ENCODE measurements around the gene TCEAL5.
A peak's percentile ranks its signal among the peaks of the same experiment; 100 is the strongest.
"Not testable (repeated sequence)": the region's sequence is repeated elsewhere in the genome, so short reads cannot be mapped to it uniquely, and the experiment has no call there.

TCEAL5 gene, protein sequence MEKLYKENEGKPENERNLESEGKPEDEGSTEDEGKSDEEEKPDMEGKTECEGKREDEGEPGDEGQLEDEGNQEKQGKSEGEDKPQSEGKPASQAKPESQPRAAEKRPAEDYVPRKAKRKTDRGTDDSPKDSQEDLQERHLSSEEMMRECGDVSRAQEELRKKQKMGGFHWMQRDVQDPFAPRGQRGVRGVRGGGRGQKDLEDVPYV
- 0 reads per million in 2 donors for total RNA-seq

DNA sequence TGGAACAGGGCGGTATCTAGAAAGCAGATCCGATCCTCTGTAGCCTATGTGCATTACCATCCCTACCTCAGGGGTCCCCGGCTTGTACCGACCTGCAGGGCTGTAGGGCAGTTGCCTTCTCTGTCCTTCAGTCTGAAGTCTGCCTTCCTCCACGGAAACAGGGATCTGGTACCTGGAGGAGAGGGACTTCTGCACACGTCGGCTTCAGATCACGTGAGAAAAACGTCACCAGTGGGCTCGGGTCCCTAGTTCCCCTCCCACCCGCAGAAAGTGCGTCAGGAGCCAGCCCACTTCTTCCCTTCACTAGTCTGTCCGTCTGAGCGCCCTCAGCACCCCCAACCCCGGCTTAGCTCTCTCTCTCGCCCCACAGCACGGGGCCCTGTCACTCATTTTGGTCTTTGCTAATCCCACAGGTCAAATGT is at the start of gene TCEAL5:
Gene TCEAL5 (minus strand): TSS at position 170 of the 422 bp plus-strand sequence. CDS start 2,187 bp downstream, outside the sequence.
- no peak for DNase-seq

DNA sequence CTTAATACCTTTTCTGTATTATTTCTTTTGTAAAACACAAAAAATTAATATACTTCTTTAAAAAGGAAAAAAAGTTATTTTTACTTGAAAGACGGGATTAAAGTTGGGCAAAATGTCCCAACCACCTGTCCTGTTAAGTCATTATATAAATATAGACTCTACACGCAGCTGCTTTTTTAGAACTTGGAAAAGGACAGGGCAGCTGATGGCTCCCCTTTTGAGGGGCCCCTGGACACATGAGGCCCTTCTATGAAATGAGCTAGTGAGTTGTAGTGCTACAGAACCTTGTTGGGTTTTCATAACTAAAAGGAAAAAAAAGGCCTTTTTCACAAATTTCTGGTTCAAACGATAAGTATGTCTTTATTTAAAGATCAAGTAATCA is 34.8 kb upstream of the TCEAL5 start:
- no peak for DNase-seq

DNA sequence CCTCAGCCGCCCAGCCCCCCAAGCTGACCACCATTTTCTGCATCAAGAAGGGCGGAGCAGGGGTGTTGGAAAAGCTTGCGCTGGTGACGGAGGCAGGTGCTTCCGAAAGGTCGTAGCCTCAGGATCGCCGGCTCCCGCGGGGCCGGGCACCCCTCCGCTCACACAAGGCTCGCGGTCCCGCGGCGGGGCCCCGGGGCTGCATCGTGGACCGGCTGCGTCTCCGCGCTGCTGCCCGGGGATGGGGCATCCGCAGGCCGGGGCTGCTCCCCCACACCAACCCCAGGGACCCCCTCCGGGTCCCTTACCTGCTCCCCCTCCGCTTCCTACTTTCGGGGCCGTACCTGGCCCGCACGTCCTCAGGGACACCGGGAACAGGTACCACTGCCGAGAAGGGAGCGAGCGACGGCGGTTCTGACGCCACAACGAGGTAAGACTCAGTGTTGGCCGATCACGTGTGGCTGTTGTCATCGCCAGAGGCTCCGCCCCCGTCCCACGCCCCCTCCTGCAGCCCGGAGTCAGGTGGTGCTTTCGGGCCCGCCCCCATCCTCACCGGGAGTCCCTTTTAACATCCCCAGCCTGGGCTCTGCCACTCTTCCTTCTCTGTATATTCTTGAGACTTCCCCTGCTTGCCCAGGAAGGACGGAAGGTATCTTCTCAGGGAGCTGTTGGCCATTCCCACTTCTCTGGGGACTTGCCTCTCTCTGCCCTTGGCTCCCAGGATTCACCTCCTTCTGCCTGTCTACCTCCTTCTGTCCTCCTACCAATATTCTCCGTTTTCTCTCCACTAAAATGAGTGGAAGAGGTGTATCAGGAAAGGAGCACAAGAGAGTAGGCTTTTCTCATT is 34.2 kb upstream of the TCEAL5 start, which contains the start of gene BEX2:
Gene BEX2 (minus strand): TSS at position 436 of the 844 bp plus-strand sequence. CDS start 1,014 bp downstream, outside the sequence.
- DNase-seq, result peak; percentile 74

DNA sequence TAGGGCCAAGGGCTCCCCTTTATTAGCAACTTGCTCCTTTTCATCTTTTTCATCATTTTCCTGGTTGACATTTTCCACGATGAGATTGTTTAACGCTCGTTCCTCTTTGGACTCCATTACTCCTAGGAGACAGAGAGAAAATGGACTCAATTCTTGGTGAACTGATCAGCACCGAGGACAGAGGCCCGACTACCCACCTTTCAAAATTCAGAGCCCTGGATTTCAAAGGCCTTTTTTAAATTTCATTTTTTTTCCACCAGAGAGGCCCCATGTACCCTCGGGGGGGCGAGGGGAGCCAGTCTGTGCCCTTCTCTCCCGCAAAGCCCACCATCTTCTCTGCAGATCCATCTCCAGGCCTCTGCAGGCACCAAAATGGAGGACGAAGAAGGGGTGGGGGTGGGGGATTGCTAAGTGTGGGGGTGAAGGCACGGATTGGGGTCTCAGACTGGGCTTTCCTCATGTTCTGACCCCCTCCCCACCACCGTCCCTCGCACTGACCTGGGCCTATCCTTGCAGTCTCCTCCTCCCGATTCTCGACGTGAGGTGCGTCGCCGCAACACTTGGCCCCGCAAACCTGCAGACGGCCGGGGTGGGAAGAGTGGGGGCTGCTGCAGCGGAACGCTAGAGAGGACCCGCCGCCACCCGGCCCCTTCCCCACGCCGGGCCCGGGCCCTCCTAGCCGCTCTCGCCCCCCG is 33.5 kb upstream of the TCEAL5 start:
- DNase-seq, result no peak

DNA sequence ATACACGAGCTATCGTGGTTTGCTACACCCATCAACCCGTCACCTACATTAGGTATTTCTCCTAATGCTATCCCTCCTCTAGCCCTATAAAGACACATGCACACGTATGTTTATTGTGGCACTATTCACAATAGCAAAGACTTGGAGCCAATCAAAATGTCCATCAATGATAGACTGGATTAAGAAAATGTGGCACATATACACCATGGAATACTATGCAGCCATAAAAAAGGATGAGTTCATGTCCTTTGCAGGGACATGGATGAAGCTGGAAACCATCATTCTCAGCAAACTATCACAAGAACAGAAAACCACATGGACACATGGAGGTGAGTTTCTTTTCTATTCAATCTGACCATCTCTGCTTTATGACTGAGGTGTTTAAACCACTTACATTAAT is 29.1 kb upstream of the TCEAL5 start:
- not testable (repeated sequence) for DNase-seq

DNA sequence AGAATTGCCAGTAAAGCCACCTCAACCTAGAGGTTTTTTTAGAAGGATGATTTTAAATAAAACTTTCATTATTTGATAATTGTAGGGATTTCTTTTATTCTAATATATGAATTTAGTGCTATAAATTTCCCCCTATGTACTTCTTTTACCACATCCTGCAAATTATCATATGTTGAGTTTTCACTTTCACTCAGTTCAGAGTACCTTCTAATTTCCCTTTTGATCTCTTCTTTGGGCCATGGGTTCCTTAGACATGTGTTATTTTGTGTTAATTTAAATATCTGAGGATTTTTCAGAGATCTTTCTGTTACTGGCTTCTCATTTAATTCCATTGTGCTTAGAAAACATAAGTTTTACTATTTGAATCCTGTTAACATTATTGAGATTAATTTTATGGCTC is 28.2 kb upstream of the TCEAL5 start:
- DNase-seq, result no peak

DNA sequence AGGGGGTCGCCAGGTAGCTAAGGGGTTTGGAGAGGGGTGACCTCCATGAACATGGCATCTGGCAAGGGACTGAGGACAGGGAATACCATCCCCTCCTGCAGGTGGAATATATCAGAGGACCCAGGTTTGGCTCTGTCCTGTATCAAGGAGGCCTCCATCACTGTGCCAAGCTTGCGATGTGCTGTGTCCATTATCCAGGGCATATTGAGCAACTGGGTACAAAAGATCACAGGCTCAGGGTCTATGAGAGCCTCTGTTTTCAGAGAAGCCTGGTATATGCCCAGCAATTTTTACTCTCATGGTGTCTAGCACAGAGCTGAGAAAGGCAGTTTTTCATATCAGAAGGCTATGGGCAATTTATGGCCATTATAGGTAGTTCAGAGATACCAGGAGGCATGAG is 16.6 kb upstream of the TCEAL5 start:
- no peak for DNase-seq

DNA sequence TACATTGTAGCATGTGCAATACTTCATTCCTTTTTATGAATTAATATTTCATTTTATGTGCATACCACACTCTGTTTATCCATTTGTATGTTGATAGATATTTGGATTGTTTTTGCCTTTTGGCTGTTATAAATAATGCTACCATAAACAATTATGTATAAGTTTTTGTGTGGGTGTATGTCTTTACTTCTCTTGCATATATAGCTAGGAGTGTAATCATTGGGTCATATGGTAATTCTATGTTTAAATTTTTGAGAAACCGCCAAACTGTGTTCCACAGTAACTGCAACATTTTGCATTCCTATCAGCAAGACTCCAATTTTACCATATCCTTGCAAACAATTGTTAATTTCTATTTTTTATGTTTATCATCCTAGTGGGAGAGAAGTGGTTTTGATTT is 3.1 kb upstream of the TCEAL5 start:
- no peak for DNase-seq

DNA sequence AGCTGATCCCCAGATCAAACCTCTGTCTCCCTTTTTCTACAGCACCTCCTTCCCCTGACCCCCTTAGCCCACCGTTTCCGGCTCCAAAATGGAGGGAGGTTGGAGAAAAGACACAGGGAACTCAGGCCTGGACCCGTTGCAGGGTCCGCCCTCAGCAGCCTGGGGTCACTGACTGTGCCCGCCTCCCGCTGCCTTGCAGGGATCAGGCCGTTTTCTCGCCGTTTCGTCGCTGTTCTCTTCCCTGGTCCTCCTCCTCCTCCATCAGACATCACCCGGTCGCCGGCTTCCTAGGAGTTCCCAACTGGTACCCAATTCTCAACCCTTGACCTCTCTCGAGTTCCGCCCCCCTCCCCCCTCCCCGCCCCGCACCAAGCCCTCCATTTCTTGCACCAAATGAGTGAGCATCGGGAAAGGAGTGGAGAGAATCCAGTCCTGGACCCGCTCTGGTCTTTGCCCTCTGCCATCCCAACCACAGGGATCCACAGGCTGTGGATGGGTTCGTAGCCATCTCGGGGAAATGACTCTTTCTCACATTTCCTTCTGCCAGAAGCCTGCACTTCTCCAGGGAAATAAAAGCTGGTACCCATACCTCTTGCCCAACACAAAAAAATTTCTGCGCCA is 493 bp downstream of the TCEAL5 start:
- no peak for DNase-seq

DNA sequence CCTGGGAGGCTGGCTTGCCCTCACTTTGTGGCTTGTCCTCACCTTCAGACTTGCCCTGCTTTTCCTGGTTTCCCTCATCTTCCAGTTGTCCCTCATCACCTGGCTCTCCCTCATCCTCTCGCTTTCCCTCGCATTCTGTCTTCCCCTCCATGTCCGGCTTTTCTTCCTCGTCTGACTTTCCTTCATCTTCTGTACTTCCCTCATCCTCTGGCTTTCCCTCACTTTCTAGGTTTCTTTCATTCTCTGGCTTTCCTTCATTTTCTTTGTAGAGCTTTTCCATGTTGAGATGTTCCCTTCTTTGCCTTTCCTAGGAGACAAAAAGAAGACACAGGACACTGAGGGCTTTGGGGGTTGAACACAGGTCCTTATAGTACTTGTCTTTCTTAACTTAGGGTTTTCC is 2.3 kb downstream of the TCEAL5 start:
- DNase-seq, result no peak

DNA sequence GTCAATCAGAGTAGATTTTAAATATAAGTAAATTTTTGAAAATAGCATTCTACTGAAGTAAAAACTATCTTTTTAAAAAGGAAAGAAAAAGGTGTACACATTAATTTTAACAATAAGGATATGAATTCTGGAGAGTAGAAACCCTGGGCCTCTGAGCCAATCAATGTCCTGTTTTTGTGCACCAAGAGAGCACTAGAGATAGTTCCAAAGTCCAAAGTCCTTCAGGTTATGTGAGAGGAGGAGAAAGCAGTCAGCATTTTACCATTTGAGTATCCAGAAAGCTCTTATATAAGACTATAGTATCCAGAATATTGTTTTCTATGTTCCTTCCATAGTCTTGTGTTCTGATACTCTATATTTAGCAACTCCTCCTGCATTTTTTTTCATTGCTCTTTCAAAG is 18.3 kb downstream of the TCEAL5 start:
- DNase-seq, result no peak

DNA sequence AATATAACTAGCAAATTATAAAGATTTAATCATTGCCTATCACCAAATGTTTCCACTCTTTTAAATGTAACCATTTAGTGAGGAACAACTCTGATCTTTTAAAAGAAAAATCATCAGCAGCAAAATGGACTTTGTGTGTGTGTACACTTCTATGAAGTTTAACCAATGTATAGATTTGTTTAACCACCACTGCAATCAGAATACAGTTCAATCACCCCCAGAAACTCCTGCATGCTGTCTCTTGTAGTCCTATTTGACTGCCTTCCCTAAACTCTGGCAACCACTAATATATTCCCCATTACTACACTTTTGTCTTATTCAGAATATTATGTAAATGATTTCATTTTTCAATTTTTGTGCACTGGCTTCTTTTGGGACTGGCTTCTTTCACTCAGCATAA is 19.9 kb downstream of the TCEAL5 start:
- DNase-seq, result no peak

DNA sequence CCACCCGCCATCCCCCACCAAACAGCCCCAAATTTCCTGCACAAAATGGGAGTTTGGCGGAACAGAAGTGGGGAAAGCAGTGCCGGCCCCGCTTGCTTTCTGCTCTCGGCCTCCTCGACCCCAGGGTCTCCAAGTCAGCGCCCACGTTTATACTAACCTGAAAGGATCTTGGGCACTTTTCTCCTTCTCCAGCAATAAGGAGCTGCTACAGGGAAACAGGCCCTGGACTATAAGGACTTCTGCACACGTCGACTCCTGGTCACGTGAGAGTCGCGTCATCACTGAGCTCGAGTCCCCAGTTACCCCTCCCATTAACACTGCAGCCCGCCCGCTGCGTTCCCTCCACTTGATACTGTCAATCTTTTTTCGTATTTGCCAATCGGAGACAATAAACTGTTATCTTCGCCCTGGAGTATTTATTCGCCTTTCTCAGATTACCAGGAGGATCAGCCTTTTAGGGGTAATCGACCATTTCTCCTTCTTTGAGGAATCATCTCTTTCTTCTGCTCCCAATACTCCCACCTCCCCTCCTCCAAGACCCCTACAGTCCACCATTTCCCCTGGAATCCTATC is 21.5 kb downstream of the TCEAL5 start, which contains the start of gene TCEAL8:
Gene TCEAL8 (minus strand): TSS at position 235 of the 573 bp plus-strand sequence. CDS start 1,176 bp downstream, outside the sequence.
- peak; percentile 51 for DNase-seq

DNA sequence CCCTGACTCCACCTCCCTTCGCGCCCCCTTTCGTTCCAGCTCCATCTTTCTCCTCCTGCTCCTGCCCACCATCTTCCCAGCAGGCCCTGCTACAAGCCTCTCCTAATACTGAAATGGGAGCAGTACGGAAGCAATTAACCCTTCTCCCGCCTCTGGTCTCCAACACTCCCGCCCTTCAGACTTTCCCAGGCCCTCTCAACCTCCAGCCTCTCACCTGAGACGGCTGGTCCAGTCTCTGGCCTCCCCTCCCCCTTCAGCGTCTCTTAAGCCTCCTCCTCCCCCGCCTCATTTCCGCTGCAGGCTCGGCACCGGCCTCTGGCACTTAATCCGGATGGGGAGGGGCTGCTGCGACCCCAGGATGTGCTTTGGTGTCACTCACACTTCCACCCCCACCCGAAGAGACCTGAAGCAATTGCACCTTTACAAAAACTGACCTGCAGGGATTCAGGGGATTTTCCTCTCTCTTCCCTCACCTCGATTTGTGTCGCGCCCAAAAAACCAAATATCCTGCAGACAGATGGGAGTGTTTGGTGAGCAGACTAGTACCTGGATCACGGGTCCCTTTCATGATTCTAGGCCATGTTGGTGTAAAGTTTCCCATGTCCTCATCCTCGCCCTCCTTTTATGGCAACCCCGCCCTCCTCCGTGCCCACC is 22.3 kb downstream of the TCEAL5 start:
- DNase-seq, result no peak

DNA sequence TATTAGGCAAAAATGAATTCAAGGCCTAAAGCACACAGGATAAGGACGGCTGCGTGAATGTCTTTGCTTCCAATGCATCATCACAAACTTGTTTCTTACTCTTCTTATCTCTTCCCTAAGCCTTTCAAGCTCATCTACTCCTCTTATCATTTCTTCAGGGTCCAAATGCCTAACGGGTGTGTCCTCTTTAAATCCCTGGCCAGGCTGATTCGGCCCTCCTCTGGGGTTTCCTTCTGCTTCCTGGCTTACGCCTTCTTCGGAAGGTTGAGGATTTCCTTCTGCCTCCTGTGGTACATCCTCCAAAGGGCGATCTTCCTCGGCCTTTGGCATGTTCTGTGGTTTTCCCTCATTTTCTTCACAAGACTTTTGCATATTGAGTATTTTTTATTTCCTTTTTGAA is 22.9 kb downstream of the TCEAL5 start:
- DNase-seq, result no peak

DNA sequence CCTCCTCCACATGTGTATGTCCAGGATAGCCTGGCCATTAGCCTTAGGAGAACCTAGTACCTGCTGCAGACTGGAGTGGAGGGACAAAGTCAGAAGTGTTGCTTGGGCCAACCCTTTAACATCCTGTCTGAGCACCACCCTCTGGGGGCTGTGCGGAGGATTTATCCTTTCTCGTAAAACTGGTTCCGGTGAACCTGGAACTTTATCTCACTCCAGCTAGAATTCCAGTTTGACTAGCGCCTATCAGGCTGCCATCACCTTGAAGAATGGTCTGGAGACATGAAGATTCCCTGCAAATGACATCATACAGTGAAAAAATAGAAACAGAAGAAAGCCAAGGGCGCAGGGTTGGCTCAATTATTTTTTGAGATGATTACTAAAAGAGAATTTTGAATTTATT is 25.6 kb downstream of the TCEAL5 start:
- no peak for DNase-seq

DNA sequence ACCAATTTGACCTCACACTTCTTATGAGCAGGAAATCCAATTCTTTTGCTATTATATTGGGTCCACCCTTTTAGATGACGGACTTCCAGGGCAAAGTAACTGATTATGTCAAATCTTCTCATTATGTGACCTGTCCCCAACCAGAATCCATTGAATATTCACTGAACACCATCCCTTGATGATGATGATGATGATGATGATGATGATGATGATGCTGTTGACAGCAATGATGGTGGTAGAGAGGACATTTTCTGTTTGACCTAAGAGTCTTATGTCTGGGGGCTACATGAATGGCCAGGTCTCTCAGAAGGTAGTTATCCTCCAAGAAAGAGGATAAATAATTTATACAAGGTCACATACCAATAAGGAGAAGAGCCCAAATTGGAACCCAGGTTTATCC is 26.7 kb downstream of the TCEAL5 start:
- DNase-seq, result no peak

DNA sequence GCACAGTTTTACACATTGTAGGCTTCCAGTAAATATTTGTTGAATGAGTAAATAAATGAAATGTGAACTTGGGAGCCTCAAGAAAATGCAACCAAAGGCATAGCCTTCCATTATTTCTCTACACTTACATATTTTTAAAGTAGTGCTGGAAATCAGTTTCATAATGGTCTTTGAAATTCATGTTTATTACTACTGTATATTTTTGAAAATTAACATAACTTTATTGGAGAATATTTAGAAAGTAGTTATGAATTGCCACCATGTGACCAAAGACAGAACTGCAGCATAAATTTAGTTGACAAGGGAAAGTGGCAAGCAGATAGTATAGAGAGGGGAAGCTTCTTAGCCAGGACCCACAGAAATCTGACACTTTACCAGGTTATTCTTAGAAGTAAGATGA is 28.0 kb downstream of the TCEAL5 start:
- no peak for DNase-seq

DNA sequence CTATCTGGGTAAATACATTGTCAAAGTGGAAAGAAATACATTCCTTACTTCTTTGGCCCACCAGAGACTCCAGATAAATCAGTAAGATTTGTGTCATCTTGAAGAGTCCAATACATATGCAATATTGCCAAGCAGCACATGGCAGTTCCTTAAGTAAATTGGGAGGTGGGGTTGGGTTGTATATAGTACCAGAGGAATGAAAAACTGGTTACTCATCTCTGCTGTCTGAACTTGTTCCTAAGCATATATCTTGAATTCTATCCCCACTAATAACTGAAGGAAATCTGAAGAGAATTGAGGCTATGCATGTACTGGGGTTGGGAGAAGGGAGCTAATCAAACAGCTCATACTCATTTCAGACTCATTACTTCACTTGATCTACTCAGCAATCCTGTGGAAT is 36.4 kb downstream of the TCEAL5 start:
- no peak for DNase-seq

DNA sequence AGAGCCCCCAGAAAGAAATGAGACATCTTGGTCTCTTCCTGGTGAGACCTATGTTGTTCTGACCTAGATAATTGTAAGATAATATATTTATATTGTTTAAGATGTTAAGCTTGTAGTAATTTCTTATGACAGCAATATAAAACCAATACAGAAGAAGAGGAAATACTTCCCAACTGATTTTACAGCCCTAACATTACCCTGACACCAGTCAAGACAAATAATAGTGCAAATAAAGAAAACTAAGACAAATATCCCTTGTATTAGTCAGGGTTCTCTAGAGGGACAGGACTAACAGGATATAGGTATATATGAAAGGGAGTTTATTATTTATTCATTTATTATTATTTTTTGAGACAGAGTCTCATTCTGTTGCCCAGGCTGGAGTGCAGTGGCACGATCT is 40.3 kb downstream of the TCEAL5 start:
- no peak for DNase-seq

DNA sequence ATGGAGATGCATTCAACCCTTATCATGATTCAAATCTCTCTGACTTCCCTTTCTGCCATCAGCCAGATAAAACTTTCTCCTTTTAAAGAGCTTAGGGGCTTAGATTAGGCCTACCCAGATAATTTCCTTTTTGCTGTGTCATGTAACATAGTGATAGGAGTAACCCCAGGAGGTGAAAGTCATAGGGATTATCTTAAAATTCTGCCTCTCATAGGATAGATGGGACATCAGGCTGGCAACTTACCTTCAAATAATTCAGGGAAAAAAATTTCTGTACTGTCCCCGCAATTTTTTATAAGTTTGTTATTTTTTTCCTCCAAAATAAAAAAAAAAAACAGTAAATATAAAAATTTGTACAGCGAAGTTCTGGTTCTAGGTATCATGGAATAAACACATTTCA is 40.9 kb downstream of the TCEAL5 start:
- DNase-seq, result not testable (repeated sequence)

DNA sequence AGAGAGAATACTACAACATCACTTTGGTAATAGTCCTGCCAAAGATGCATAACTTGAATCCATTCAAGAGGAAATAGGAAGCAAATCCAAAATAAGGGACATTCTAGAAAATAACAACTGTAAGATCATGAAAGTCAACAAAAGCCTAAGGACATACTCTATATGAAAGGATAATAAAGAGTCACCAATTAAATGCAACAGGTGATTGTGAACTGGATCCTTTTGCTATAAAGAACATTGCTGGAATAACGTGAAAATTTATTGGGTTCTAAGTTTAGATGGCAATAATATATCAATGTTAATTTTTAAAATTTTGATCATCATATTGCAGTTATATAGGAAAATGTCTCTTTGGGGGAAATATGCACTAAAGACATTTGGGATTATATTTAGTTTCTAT is 41.7 kb downstream of the TCEAL5 start:
- no peak for DNase-seq

Measured in T-helper 9 cell (primary cell).